Ecto neural progenitor cell (in vitro differentiated cells): ENCODE data around the gene HDAC4.

Experiments
- DNase-seq: peaks from one replicate; pipeline ENCODE4 v3.0.0-alpha.2; 2018; ENCODE audit warnings: low spot score

HDAC4 gene

GRCh38 chr2:239025951-239026461 lies 374.8 kb downstream of the HDAC4 start:
- DNase-seq: no peak

- no peak for DNase-seq
Measured at GRCh38 chr2:239025096-239025801, 375.6 kb downstream of the HDAC4 start.

- DNase-seq: no peak
Measured at GRCh38 chr2:239024226-239024625, 376.6 kb downstream of the HDAC4 start.

GRCh38 chr2:239022437-239023260 lies 378.2 kb downstream of the HDAC4 start:
- DNase-seq: no peak

GRCh38 chr2:239021651-239022436 lies 379.0 kb downstream of the HDAC4 start:
- no peak for DNase-seq

- DNase-seq: no peak
Measured at GRCh38 chr2:239021224-239021623, 379.6 kb downstream of the HDAC4 start.

GRCh38 chr2:239020541-239021041 lies 380.2 kb downstream of the HDAC4 start:
- no peak for DNase-seq

- no peak for DNase-seq
Measured at GRCh38 chr2:239019183-239019581, 381.6 kb downstream of the HDAC4 start.

GRCh38 chr2:239018271-239019182 lies 382.3 kb downstream of the HDAC4 start:
- DNase-seq: no peak

- DNase-seq: no peak
Measured at GRCh38 chr2:239017491-239018098, 383.2 kb downstream of the HDAC4 start.

GRCh38 chr2:239015901-239016675 lies 384.7 kb downstream of the HDAC4 start:
- DNase-seq: no peak

- DNase-seq: no peak
Measured at GRCh38 chr2:239015218-239015900, 385.5 kb downstream of the HDAC4 start.

GRCh38 chr2:239014458-239015217 lies 386.2 kb downstream of the HDAC4 start:
- no peak for DNase-seq

GRCh38 chr2:239013678-239013976 lies 387.2 kb downstream of the HDAC4 start:
- no peak for DNase-seq

GRCh38 chr2:239012936-239013677 lies 387.7 kb downstream of the HDAC4 start:
- no peak for DNase-seq

- no peak for DNase-seq
Measured at GRCh38 chr2:239012228-239012627, 388.6 kb downstream of the HDAC4 start.

GRCh38 chr2:239009589-239009961 lies 391.2 kb downstream of the HDAC4 start:
- DNase-seq: no peak
